ENCODE results near the gene NT5DC2.

NT5DC2 gene

GRCh38 chr3:52509753-52510328 is 23.8 kb downstream of the NT5DC2 start:
- no peak for ATAC-seq
- TF ChIP-seq CREB5 (CRISPR knock-in tag; IDR thresholded peaks at IDR 0.05; ENCODE audit: low read depth) = no peak
- TF ChIP-seq OSR1 (CRISPR knock-in tag; IDR thresholded peaks at IDR 0.05) = no peak
- no peak for TF ChIP-seq TCF4 (CRISPR knock-in tag; IDR thresholded peaks at IDR 0.05; ENCODE audit: borderline replicate concordance)
- no peak for TF ChIP-seq RARB (CRISPR knock-in tag; IDR thresholded peaks at IDR 0.05)
- TF ChIP-seq ZNF70 (CRISPR knock-in tag; IDR thresholded peaks at IDR 0.05) = no peak
- no peak for TF ChIP-seq CSDC2 (CRISPR knock-in tag; IDR thresholded peaks at IDR 0.05)
- no peak for TF ChIP-seq ZNF565 (CRISPR knock-in tag; conservative IDR thresholded peaks at IDR 0.05; ENCODE audit: low read depth)
- no peak for TF ChIP-seq BACH2 (CRISPR knock-in tag; IDR thresholded peaks at IDR 0.05; ENCODE audit: borderline replicate concordance)
- no peak for TF ChIP-seq PPARA (CRISPR knock-in tag; IDR thresholded peaks at IDR 0.05; ENCODE audit: borderline replicate concordance)
- no peak for TF ChIP-seq ISL1 (CRISPR knock-in tag; IDR thresholded peaks at IDR 0.05)

- ATAC-seq = peak; percentile 28
- TF ChIP-seq RARB (CRISPR knock-in tag; IDR thresholded peaks at IDR 0.05) (no peak), PATZ1 (CRISPR knock-in tag; IDR thresholded peaks at IDR 0.05; ENCODE audit: borderline replicate concordance) (no peak), ZNF565 (CRISPR knock-in tag; conservative IDR thresholded peaks at IDR 0.05; ENCODE audit: low read depth) (no peak), ARNTL (CRISPR knock-in tag; IDR thresholded peaks at IDR 0.05; ENCODE audit: borderline replicate concordance, low read depth) (no peak), ISL1 (CRISPR knock-in tag; IDR thresholded peaks at IDR 0.05) (no peak), ZC3H10 (CRISPR knock-in tag; IDR thresholded peaks at IDR 0.05) (no peak), POU6F1 (CRISPR knock-in tag; IDR thresholded peaks at IDR 0.05; ENCODE audit: borderline replicate concordance, low read depth) (no peak), GLIS3 (CRISPR knock-in tag; IDR thresholded peaks at IDR 0.05) (no peak)
These were observed 26.3 kb downstream of the NT5DC2 start for GRCh38 chr3:52507359-52507758.

GRCh38 chr3:52506266-52506966 is 27.2 kb downstream of the NT5DC2 start:
- no peak for ATAC-seq
- TF ChIP-seq CSDC2 (CRISPR knock-in tag; IDR thresholded peaks at IDR 0.05) = no peak
- TF ChIP-seq ZNF70 (CRISPR knock-in tag; IDR thresholded peaks at IDR 0.05) = no peak
- TF ChIP-seq OSR1 (CRISPR knock-in tag; IDR thresholded peaks at IDR 0.05) = no peak
- no peak for TF ChIP-seq ZFP3 (CRISPR knock-in tag; IDR thresholded peaks at IDR 0.05)
- no peak for TF ChIP-seq CREB5 (CRISPR knock-in tag; IDR thresholded peaks at IDR 0.05; ENCODE audit: low read depth)
- TF ChIP-seq ESRRG (CRISPR knock-in tag; IDR thresholded peaks at IDR 0.05) = no peak
- TF ChIP-seq ZC3H10 (CRISPR knock-in tag; IDR thresholded peaks at IDR 0.05) = no peak
- TF ChIP-seq CSRNP3 (CRISPR knock-in tag; IDR thresholded peaks at IDR 0.05) = no peak
- TF ChIP-seq PPARA (CRISPR knock-in tag; IDR thresholded peaks at IDR 0.05; ENCODE audit: borderline replicate concordance) = no peak
- no peak for TF ChIP-seq TCF4 (CRISPR knock-in tag; IDR thresholded peaks at IDR 0.05; ENCODE audit: borderline replicate concordance)
- TF ChIP-seq ZNF8 (CRISPR knock-in tag; IDR thresholded peaks at IDR 0.05) = no peak
- TF ChIP-seq SNAI2 (CRISPR knock-in tag; IDR thresholded peaks at IDR 0.05) = no peak
- TF ChIP-seq RARB (CRISPR knock-in tag; IDR thresholded peaks at IDR 0.05) = no peak
- no peak for TF ChIP-seq POU6F1 (CRISPR knock-in tag; IDR thresholded peaks at IDR 0.05; ENCODE audit: borderline replicate concordance, low read depth)
- TF ChIP-seq TSHZ2 (CRISPR knock-in tag; IDR thresholded peaks at IDR 0.05) = no peak
- no peak for TF ChIP-seq PATZ1 (CRISPR knock-in tag; IDR thresholded peaks at IDR 0.05; ENCODE audit: borderline replicate concordance)

Measured in SK-N-SH treated with all-trans-retinoic acid at 6 μM for 48 hours (cell line).